HG03439 (cell line): ENCODE measurements around the gene PPP1R12B.
A peak's percentile ranks its signal among the peaks of the same experiment; 100 is the strongest.

Experiments used
- ATAC-seq: cut with Tn5 transposase; IDR thresholded peaks from one replicate; pipeline ENCODE4 v1.9.1; 2021; ENCODE audit warnings: mild to moderate bottlenecking, moderate library complexity; ENCODE audit not compliant: unreplicated experiment

Gene PPP1R12B, protein sequence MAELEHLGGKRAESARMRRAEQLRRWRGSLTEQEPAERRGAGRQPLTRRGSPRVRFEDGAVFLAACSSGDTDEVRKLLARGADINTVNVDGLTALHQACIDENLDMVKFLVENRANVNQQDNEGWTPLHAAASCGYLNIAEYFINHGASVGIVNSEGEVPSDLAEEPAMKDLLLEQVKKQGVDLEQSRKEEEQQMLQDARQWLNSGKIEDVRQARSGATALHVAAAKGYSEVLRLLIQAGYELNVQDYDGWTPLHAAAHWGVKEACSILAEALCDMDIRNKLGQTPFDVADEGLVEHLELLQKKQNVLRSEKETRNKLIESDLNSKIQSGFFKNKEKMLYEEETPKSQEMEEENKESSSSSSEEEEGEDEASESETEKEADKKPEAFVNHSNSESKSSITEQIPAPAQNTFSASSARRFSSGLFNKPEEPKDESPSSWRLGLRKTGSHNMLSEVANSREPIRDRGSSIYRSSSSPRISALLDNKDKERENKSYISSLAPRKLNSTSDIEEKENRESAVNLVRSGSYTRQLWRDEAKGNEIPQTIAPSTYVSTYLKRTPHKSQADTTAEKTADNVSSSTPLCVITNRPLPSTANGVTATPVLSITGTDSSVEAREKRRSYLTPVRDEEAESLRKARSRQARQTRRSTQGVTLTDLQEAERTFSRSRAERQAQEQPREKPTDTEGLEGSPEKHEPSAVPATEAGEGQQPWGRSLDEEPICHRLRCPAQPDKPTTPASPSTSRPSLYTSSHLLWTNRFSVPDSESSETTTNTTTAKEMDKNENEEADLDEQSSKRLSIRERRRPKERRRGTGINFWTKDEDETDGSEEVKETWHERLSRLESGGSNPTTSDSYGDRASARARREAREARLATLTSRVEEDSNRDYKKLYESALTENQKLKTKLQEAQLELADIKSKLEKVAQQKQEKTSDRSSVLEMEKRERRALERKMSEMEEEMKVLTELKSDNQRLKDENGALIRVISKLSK

DNA sequence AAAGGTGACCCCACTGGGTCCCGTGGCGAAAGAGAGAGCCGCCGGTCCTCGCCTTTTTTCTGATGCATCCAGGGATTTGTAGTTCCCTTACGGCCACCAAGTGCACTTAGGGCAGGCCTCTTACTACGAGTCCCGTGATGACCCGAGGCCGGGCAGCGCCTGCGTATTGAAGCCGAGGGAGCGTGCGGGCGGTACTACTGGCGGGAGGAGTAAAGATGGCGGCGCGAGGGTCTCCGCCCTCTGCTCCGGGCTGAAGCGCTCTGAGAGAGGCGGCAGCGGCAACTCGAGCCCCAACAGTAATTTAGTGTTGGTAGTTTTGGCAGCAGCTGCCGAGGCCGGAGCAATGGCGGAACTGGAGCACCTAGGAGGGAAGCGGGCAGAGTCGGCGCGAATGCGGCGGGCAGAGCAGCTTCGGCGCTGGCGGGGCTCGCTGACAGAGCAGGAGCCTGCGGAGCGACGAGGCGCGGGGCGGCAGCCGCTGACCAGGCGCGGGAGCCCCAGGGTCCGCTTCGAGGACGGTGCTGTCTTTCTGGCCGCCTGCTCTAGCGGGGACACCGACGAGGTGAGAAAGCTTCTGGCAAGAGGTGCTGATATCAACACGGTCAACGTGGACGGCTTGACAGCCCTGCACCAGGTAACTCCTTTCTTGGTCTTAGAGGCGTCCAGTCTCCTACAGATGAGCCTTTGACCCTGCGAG is at the start of gene PPP1R12B:
TSS of gene PPP1R12B (plus strand) at position 191 of the 697 bp plus-strand sequence. CDS start at position 344, 153 bp downstream.
- peak; percentile 98 for ATAC-seq

DNA sequence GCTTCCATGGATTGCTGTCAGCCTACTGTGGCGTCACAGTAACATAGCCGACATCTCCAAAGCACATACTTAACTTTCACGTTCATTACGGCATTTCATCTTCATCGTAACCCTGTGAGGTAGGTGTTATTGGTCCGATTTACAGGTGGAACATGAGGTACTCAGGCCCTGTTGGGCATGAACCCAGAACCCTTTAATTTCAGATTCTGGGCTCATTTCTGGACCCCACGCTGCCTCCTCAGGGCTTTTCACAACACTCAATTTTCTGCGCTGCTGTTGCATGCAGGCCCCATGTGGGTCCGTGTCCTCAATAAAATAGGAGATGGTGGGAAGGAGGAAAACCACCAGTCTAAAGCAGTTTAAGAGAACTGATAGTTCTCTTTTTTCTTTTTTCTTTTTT is 46.3 kb upstream of the PPP1R12B start:
- no peak for ATAC-seq

DNA sequence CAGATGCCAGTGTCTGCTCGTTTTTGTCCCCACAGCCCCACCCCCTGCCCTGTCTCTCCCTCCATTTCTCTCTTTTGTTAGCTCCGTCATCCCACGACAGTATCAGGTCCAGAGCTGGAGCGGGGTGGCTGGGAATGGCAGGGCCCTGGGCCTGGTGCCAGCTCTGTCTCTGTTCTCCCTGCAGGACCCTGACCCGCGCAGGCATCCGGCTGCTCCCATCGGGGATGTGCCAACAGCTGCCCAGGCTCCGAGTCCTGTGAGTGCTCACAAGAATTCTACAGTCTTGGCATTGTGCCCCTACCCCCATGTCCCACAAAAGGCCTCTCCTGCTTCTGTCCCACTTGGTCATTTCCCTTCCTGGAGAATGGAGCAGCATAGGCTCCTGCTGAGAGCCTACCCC is 44.1 kb upstream of the PPP1R12B start:
- no peak for ATAC-seq

DNA sequence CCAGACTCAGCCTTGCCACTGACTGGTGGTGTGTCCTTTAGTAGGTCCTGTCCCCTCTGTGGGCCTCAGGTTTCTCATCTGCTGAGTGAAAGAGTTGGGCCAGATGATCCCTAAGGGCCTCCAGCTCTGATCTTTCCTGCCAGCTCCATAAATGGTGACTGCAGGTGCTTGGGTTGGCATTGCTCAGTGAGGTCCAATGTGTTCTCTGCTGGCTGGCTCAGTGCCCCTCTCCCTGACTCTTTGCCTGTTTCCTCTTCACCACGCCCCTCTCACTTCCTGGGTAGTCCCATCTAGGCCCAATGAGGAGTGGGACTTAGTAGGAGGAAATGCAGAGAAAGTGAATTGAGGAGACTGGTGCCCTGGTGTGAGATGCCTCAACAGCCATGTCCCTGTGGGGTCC is 43.3 kb upstream of the PPP1R12B start:
- ATAC-seq, result no peak

DNA sequence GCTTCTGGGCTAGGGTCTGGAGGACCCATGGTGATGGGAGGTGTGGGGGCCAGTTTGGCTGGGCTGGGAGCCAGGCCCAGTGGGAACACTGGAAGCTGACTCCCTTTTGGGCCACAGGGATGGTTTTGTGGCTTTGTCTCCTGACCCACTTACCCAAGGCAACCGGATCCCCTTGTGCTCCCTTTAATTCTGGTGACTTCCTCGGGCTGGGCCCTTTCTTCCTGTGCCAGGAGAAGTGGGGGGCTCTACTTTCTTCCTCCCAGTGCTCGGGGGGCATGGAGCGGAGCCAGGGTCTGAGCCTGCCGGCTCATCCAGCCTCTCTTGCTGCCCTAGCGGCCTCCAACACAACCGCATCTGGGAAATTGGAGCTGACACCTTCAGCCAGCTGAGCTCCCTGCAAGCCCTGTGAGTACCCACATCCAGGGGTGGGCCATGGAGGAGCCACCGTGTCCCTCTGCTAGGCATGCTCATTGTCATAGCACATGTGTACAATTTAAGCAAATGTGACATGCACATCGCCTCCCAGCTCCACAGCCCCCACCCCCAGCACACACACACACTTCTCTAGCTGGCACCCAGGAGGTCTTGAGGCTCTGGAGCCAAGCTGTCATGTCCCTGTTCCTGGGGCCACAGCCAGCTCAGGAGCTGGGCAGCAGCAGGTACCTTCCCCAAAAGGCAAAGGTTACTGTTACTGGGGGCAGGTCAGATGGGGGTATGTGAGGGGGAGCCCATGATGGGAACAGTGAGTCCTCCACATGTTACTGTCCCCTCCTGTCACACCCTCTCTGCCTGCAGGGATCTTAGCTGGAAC is 41.8 kb upstream of the PPP1R12B start:
- ATAC-seq, result no peak

DNA sequence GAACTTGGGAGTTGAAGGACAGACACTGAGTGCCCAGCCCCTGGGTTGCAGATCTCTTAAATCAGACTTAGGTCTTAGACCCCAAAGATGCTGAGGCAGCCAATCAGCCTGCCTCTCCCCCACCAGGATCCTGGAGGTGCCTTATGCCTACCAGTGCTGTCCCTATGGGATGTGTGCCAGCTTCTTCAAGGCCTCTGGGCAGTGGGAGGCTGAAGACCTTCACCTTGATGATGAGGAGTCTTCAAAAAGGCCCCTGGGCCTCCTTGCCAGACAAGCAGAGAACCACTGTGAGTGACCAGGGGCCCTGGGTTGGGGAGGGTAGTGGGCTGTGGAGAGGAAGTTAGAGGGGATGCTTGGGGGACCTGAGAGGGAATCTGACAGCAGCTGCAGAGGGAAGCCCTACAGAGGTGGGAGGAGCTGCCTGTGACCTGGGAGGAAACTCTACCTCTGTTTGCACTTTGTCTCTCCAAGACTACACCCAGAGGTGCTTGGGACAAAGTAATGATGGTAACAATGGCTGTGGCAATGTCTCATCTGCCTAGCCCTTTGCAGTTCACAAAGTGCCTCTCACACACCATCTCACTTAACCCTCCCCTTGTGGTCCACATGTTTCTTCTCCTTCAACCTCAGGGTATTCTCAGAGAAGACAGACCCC is 38.3 kb upstream of the PPP1R12B start:
- ATAC-seq, result no peak

DNA sequence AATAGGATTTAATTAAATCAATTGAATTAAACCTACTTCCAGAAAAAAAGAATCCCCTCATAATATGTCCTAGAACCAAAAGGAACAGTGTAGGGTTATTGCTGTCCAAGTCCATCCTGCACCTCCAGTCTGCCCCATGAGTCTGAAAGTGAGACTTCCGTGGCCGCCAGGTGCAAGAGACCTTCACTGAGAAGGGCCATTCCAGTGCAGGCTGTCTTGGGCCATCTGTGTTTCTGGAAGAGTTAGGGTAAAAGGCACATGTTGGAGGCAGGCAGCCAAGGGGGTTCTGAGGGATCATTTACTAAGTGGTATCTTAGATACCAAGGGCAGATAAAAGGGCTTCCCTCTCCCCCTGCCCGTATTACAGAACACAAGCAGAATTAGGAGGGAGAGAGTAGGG is 37.8 kb upstream of the PPP1R12B start:
- ATAC-seq, result no peak

DNA sequence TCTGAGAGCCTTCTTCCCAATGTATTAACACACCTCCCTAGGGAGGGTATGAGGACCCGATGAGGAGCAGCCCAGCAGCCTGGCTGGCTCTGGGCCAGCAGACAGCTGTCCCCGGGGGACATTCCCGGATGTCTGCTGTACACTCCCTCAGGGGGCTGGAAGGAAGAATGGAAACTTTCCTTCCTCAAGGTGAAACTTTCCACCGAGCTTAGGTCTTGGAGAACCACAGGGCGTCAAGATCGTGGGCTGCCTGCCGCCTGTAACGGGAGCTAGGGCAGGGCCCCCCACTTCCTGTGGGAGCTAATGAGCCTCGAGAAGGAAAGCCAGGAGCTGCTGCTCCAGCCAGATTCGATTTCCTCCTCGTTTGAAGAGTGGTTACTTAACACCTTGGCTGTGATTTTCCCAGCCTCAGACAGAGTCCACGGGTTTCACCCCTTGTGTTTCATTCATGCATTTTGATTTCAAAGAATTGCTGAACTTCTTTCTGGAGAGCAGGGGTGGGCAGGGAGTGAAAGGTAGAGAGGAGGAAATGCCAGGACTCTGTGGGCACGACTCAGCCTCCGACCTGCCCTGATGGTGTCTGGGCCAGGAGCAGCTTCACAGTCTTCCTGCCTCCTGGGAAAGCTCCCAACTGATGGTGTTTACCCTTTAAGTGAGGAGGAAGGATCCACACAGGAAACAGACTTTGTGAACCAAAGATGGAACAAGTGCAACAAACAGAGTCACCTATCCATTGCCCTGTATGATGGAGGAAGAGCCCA is 36.4 kb upstream of the PPP1R12B start:
- ATAC-seq, result no peak

DNA sequence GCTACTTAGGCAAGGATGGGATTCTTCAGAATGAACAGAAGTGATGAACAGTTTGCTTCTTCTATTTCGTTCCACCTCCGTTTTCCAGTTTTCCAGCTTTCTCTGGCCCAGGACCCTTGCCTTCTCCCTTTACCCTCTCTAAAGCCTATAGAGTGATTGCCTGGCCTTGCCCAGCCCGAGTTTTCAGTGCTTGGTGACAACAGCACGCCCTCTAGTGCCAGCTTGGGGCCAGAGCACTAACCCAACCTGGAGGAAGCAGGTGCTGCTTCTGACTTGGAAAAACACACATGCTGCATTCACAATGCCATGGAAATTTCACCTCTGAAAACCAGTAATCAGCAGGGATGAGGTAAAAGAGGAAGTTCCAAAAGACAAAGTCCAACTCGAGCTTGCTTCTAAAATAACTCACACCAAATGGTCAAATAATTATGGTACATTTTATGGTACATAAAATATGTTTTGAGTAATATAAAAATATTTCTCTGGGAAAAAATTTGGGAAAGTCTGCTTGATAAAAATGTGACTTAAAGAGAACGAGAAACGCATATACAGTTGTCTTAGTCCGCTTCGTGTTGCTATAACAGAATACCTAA is 32.8 kb upstream of the PPP1R12B start:
- no peak for ATAC-seq

DNA sequence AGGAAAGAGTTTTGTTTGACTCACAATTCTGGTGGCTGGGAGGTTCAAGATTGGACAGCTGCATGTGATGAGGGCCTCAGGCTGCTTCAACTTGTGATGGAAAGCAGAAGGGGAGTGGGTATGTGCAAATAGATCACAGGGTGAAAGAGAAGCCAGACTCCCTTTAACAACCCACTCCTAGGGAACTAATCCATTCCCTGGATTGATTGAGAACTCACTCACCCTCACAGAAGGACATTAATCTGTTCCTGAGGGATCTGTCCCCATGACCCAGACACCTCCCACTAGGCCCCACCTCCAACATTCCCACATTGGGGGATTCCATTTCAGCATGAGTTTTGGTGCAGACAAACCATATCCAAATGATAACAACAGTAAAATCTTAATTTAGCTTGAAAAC is 32.3 kb upstream of the PPP1R12B start:
- ATAC-seq, result no peak

DNA sequence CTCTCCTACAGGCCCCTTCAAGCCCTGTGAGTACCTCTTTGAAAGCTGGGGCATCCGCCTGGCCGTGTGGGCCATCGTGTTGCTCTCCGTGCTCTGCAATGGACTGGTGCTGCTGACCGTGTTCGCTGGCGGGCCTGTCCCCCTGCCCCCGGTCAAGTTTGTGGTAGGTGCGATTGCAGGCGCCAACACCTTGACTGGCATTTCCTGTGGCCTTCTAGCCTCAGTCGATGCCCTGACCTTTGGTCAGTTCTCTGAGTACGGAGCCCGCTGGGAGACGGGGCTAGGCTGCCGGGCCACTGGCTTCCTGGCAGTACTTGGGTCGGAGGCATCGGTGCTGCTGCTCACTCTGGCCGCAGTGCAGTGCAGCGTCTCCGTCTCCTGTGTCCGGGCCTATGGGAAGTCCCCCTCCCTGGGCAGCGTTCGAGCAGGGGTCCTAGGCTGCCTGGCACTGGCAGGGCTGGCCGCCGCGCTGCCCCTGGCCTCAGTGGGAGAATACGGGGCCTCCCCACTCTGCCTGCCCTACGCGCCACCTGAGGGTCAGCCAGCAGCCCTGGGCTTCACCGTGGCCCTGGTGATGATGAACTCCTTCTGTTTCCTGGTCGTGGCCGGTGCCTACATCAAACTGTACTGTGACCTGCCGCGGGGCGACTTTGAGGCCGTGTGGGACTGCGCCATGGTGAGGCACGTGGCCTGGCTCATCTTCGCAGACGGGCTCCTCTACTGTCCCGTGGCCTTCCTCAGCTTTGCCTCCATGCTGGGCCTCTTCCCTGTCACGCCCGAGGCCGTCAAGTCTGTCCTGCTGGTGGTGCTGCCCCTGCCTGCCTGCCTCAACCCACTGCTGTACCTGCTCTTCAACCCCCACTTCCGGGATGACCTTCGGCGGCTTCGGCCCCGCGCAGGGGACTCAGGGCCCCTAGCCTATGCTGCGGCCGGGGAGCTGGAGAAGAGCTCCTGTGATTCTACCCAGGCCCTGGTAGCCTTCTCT is 30.3 kb upstream of the PPP1R12B start:
- no peak for ATAC-seq

DNA sequence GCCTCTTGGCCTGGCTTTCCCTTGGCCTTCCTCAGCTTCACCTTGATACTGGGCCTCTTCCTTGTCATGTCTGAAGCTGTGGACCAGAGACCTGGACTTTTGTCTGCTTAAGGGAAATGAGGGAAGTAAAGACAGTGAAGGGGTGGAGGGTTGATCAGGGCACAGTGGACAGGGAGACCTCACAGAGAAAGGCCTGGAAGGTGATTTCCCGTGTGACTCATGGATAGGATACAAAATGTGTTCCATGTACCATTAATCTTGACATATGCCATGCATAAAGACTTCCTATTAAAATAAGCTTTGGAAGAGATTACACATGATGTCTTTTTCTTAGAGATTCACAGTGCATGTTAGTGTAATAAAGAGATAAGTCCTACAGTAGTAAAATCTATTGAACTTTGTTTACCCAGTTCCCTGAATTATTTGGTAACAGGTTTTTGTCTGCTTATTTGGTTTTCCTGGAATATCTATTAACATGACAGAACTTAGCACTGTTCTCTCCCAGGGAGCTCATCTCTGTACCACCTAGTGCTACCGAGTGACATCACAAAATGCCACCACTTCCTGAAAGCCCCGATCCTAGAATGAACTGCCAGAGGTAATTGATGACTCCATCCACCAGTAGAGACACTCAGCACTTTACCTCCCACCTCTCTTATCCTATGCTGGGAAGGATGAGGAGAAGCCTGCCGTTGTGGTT is 29.0 kb upstream of the PPP1R12B start:
- ATAC-seq, result no peak

DNA sequence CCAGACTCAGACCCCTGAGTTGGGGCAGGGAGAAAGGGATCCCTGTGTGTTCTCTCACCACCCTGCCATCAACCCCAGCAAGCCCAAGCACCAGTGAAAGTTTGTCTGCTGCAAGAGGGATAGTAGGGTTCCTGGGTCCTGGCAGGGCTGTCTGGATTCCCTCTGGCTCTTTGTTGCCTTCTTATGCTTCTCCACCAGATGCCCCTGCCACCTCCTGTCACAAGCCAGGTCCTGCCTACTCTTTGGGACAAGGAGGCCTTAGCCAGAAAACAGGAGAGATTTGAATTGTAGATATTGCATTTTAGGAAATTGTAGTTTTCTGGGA is 28.5 kb upstream of the PPP1R12B start:
- ATAC-seq, result no peak

DNA sequence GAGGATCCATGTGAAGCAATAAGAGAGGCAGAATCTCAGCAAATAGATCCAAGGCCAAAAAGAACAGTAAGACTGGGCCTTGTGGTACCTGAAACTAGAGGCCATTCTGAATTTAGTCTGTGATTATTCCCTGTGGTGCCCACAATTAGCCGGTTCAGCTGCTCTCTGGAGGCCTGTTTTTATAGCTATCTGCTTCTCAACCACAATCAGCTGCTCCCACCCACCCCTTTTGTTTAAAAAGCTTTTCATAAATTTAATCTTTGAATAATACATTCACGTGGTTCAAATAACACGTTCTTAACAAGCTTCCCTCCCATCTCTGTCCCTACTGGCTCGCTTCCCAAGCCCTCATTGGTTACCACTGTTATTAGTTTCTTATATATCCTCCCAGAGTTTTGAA is 24.8 kb upstream of the PPP1R12B start:
- ATAC-seq, result no peak

DNA sequence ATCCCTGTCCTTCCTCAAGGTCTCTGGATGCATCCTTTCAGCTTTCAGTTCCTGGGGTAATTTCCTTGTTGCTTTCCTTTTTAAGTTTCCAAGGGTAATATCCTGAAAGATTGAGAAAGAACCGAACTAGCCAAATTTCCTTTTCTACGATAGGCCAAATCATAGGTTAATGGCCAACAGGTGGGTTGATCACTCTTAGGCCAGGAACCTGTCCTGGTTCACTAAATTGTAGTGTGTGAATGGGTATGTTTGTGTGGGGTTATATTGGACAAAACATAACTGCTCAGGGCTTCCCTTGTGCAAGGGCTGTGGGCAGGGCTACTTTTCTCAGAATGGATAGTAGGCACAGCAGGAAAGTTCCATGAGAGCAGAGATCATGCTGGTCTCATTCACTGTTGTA is 23.9 kb upstream of the PPP1R12B start:
- no peak for ATAC-seq

DNA sequence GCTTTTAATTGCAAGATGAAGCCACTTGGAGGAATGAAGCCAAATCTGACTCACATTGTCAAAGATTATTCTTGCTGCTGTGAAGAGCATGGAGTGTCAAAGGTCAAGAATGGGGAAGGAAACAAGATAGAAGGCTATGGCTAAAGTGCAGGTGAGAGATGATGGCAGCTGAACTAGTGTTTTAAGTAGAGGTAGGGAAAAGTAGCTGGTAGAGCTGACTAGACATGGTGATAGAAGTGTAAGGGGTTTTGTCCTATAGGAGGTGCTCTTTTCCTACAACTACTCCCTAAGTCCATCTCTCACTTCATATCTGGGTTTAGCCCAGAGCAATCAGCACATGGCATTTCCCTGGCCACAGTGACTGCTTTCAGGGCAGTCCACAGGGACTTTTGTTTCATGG is 18.6 kb upstream of the PPP1R12B start:
- no peak for ATAC-seq

DNA sequence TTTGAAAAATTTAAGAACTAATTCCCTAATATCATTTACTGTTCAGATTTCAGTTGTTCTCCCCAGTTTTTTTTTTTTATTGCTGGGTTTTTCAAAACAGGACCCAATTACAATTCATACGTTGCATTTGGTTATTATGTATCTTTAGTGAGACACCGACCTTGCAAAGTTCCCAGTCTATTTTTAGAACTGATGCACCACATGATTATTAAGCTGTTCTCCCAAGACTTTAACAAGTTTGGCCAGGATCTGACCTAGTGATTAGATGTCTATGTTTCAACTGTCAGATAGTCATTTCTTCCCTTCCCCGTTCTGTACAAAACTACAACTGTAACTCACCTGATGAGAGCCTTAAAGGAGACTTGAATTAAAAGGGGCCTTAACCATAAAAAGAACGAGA is 14.6 kb upstream of the PPP1R12B start:
- no peak for ATAC-seq
